ENCODE data around the gene SCGB1C2.
"Not testable (repeated sequence)": the region's sequence is repeated elsewhere in the genome, so short reads cannot be mapped to it uniquely, and the experiment has no call there.

Gene SCGB1C2

GRCh38 chr17:165939-166338 lies 28.6 kb downstream of the SCGB1C2 start:
- DNase-seq (ENCODE audit: low read depth), result no peak
- no peak for TF ChIP-seq CTCF (IDR thresholded peaks at IDR 0.05; ENCODE audit: insufficient read depth, low read depth, low read length, missing control alignments)
- no peak overlapping the region for H3K4me3 ChIP-seq (ENCODE audit: low read length)

GRCh38 chr17:168614-169013 lies 31.2 kb downstream of the SCGB1C2 start:
- DNase-seq (ENCODE audit: low read depth); H3K4me3 ChIP-seq (ENCODE audit: low read length): not testable (repeated sequence)

GRCh38 chr17:170130-170670 lies 32.8 kb downstream of the SCGB1C2 start:
- TF ChIP-seq CTCF (IDR thresholded peaks at IDR 0.05; ENCODE audit: insufficient read depth, low read depth, low read length, missing control alignments), result no peak
- no peak overlapping the region for H3K4me3 ChIP-seq (ENCODE audit: low read length)
- no peak for DNase-seq (ENCODE audit: low read depth)

DNA sequence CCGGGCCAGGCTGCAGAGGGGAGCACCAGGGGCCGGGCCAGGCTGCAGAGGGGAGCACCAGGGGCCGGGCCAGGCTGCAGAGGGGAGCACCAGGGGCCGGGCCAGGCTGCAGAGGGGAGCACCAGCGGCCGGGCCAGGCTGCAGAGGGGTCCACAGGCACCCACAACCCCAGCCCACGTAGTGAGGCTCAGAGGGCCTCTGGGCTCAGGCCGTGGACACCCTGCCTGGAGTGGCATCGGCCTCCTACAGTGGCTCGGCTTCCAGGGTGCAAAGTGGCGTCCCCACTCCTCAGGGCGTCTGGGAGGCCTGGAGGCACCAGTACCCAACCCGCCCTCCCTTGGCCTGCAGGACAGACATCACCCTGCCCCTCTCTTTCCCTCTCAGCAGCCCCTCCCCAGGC lies 34.5 kb downstream of the SCGB1C2 start:
- H3K4me3 ChIP-seq (ENCODE audit: low read length), result no peak overlapping the region
- no peak for DNase-seq (ENCODE audit: low read depth)
- TF ChIP-seq CTCF (IDR thresholded peaks at IDR 0.05; ENCODE audit: insufficient read depth, low read depth, low read length, missing control alignments), result no peak

GRCh38 chr17:172401-172800 lies 35.0 kb downstream of the SCGB1C2 start:
- no peak for TF ChIP-seq CTCF (IDR thresholded peaks at IDR 0.05; ENCODE audit: insufficient read depth, low read depth, low read length, missing control alignments)
- no peak overlapping the region for H3K4me3 ChIP-seq (ENCODE audit: low read length)
- no peak for DNase-seq (ENCODE audit: low read depth)

GRCh38 chr17:173166-173911 lies 36.0 kb downstream of the SCGB1C2 start:
- TF ChIP-seq CTCF (IDR thresholded peaks at IDR 0.05; ENCODE audit: insufficient read depth, low read depth, low read length, missing control alignments), result no peak
- DNase-seq (ENCODE audit: low read depth), result no peak
- H3K4me3 ChIP-seq (ENCODE audit: low read length), result no peak overlapping the region

GRCh38 chr17:177155-177554 lies 39.8 kb downstream of the SCGB1C2 start:
- TF ChIP-seq CTCF (IDR thresholded peaks at IDR 0.05; ENCODE audit: insufficient read depth, low read depth, low read length, missing control alignments), result no peak
- no peak overlapping the region for H3K4me3 ChIP-seq (ENCODE audit: low read length)

More at GRCh38 chr17:177155-177554, 39.8 kb downstream of the SCGB1C2 start:
- DNase-seq (ENCODE audit: low read depth), result no peak
